ENCODE measurements around the gene CD27. TPM values are rescaled to one million over a fixed set of nuclear protein-coding genes. Genes with fewer than 3 reads are reported as not detected.
A peak's percentile ranks its signal among the peaks of the same experiment; 100 is the strongest.
"Not testable (repeated sequence)": the region's sequence is repeated elsewhere in the genome, so short reads cannot be mapped to it uniquely, and the experiment has no call there.

CD27 gene
- total RNA-seq, 1 donor from 2014 or later: 0.58 TPM

DNA sequence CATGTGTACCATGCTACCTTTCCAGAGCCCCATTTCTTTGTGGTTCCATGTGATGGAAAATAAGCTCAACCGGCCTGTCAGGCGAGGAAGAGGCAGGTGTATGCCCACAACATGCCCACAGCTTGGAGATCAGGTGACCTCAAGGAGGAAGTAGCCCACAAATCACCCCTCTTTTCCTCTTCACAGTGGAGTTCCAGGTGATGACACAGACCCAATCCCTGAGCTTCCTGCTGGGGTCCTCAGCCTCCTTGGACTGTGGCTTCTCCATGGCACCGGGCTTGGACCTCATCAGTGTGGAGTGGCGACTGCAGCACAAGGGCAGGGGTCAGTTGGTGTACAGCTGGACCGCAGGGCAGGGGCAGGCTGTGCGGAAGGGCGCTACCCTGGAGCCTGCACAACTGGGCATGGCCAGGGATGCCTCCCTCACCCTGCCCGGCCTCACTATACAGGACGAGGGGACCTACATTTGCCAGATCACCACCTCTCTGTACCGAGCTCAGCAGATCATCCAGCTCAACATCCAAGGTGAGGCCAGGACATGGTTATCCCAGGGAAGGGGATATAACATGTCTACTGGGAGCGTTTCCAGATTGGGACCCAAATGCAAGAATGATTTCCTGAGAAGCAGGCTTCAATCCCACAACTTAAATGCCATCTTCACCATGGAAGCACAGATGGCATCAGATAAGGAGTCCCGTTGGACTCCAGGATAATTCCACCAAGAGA, 12.6 kb downstream of the CD27 start:
- intact Hi-C loops (cut with DNase I): no loop called here
- ATAC-seq (no peak), DNase-seq (ENCODE audit: low spot score) (no peak)

DNA sequence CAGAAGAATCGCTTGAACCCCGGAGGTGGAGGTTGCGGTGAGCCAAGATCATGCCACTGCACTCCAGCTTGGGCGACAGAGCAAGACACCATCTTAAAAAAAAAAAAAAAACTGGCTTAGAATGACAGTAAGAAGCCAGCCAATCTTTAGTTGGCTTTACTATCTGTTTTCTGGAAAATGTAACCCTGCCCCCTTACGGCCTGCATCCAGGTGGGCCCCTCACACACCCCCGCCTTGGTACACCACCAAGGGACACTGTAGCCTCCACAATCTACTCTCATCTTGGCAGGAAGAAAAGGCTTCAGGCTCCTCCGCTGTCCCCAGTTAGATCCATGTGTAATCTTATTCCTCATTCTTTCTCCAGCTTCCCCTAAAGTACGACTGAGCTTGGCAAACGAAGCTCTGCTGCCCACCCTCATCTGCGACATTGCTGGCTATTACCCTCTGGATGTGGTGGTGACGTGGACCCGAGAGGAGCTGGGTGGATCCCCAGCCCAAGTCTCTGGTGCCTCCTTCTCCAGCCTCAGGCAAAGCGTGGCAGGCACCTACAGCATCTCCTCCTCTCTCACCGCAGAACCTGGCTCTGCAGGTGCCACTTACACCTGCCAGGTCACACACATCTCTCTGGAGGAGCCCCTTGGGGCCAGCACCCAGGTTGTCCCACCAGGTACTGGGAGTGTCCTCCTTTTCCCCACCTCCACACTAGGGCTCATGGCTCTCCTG, 13.7 kb downstream of the CD27 start:
- DNase-seq (ENCODE audit: low spot score) (no peak), ATAC-seq (no peak)
- intact Hi-C loops (cut with DNase I): no loop called here

DNA sequence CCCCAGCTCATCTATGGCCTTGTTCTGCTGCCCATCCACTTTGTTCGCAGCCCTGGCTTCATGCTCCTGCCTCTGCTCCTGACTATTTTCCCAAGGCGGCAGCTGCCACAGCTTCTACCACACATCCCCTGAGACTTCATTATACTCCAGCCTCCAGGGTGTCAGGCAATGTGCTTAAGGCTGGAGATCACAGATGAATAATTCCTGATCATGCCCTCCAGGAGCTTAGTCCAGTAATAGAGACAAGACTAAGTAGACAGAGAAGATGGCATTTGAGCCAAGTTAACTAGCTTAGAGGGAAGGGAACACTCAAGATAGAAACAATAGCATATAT, 14.2 kb downstream of the CD27 start:
- intact Hi-C loops (cut with DNase I): no loop called here
- no peak for DNase-seq (ENCODE audit: low spot score)
- no peak for ATAC-seq

DNA sequence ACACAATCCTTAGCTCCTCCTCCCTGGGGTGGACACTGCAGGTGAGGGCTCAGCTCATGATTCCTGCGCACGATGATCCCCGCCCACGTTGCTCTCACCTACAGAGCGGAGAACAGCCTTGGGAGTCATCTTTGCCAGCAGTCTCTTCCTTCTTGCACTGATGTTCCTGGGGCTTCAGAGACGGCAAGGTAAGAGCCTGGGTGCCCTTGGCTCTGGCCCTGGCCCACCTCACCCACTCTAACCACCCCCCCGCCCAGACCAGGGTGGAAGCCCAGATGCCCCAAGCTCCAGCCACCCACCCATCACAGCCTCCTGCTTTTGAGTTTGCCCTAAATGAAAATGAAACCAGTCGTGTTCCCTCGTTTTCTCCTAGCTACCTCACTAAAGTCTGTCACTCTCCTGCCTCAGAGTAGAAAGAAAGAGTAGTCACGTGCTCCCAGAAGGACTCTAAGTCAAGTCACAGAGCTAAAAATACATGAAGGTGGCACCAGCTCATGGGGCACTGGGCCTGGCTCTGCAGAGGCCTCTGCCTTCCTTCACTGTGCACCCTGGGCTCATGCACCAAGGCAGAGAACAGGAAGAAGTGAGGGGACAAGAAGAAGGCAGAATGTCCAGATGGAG, 16.1 kb downstream of the CD27 start:
- intact Hi-C loops (cut with DNase I): loop anchor here (5.0 to 10.0 kb wide), 2 partner anchors 39 to 126 kb away; no protein-coding TSS in a partner anchor
- no peak for ATAC-seq
- DNase-seq (ENCODE audit: low spot score): no peak

DNA sequence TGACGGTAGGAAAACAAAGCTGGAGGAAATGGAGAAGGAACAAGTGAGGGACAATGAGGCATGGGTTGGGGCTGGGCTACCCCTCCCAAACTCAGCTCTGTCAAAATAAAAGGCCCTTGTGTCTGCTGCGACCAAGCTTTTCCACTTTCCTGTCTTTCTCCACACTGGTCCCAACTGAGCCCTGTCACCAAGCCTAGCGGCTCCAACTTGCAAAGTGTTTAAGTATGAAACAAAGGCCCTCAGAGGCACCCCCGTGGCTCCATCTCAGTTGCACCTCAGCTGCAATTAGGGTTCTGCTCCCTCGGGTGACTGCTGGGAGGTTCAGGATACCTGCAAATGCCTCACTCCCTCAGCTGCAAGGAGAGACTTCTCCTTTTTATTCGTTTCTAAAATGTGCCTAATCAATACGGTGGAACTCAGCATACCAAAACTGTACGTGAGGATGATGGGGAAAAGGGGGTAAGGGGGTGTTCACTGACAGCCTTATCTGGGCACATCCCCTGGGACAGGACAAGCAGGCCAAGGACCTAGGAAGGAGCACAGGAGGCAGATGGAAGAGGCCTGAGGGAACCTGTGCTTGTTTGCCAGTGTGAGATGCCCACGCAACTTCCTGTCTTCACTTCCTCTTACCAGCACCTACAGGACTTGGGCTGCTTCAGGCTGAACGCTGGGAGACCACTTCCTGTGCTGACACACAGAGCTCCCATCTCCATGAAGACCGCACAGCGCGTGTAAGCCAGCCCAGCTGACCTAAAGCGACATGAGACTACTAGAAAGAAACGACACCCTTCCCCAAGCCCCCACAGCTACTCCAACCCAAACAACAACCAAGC, 16.9 kb downstream of the CD27 start:
- intact Hi-C loops (cut with DNase I): loop anchor here (5.0 to 10.0 kb wide), 2 partner anchors 39 to 127 kb away; no protein-coding TSS in a partner anchor
- DNase-seq (ENCODE audit: low spot score): no peak

DNA sequence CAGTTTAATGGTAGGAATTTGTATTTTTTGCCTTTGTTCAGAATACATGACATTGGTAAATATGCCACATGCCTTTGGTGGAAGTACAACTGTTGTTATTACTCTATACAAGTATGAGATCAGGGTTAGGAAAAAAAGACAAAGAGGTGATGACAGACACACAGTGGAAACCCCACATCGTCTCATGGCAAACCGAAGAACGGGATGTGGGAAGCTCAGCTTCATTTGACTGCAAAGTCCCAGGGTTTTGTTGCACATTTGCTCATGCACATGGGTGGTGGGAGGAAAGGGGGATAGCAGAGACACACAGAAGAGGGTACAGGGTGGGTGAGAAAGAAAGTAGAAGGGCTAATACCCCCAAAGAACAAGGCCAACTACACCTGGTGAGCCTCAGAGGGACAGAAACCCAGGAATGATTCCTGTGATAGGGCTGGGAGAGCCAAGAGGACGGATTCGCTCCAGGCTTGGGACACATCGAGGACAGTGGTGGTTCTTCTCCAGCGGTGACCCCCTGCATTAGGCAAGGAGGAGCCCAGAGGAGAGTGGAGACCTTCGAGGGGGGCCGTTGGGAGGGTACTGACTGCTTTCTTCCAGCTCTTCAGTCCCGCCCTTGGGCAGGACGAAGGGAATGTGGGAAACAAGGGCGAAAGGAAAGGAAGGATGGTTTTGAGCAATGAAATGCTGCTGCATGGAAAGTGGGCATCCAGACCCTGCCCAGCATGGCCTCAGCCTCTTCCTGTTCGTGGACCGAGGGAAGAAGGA, 17.7 kb downstream of the CD27 start:
- no peak for ATAC-seq
- no peak for DNase-seq (ENCODE audit: low spot score)
- intact Hi-C loops (cut with DNase I): loop anchor here (5.0 to 10.0 kb wide), 2 partner anchors 40 to 128 kb away; no protein-coding TSS in a partner anchor

More for the DNA sequence above, 16.9 kb downstream of the CD27 start:
- ATAC-seq: peak; percentile 60

DNA sequence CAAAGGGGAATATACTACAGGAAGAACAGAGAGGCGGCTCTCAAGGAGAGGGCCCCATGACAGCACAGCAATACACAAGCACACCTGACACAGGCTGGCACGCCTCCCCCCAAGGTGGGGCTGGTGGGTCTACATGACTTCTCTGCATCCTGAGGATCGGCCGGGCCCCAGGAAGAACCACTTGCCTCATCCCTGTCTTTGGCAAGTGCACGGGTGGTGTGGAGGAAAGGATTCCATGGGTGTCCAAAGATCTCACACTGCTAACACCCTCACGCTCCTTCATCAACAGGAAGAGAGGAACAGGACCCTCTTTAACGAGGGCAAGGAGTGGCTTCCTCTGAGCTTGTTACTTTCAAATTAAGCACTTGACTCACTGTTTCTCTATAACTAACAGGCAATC, 18.5 kb downstream of the CD27 start:
- intact Hi-C loops (cut with DNase I): loop anchor here (5.0 to 10.0 kb wide), 2 partner anchors 41 to 128 kb away; no protein-coding TSS in a partner anchor
- ATAC-seq (no peak), DNase-seq (ENCODE audit: low spot score) (no peak)

DNA sequence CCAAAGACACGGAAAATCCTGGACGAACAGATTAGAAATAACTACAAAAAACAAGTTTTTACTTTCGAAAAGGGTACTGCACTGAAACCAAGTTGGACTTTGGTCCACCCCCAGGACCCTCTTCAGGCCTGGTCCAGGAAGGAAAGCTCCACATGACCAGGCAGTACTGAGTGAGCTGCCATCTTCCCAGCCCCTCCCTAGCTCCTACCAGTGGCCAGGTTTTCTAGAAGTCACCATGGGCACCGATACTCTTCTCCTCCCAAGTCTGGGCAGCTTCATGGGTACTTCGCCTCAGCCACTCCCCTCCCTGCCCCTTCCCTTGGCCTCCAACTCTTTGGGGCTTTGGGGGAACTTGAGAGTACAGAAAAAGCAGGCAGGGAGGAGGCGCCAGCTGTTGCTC, 19.1 kb downstream of the CD27 start:
- ATAC-seq: no peak
- no peak for DNase-seq (ENCODE audit: low spot score)
- intact Hi-C loops (cut with DNase I): loop anchor here (5.0 to 10.0 kb wide), 2 partner anchors 42 to 129 kb away; no protein-coding TSS in a partner anchor

DNA sequence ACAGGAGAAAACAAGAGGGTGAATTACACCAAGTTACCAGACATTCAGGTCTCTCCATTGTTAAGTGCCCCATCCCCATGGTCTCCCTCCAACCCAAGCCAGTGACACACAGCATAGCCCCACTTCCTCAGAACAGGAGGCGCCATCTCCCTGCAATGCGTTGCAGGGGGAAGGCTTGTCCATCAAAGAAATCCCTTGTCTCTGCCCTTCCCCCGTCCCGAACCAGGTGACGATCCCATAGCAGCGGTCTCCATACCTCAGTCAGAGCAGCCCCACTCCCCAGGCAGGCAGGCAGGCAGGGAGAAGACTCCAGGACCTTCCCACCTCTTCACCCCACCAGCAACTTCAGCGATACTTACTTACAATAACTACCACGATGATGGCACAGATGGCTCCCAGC, 19.8 kb downstream of the CD27 start:
- DNase-seq (ENCODE audit: low spot score) (no peak), ATAC-seq (no peak)
- intact Hi-C loops (cut with DNase I): loop anchor here (5.0 to 10.0 kb wide), 2 partner anchors 42 to 130 kb away; no protein-coding TSS in a partner anchor

DNA sequence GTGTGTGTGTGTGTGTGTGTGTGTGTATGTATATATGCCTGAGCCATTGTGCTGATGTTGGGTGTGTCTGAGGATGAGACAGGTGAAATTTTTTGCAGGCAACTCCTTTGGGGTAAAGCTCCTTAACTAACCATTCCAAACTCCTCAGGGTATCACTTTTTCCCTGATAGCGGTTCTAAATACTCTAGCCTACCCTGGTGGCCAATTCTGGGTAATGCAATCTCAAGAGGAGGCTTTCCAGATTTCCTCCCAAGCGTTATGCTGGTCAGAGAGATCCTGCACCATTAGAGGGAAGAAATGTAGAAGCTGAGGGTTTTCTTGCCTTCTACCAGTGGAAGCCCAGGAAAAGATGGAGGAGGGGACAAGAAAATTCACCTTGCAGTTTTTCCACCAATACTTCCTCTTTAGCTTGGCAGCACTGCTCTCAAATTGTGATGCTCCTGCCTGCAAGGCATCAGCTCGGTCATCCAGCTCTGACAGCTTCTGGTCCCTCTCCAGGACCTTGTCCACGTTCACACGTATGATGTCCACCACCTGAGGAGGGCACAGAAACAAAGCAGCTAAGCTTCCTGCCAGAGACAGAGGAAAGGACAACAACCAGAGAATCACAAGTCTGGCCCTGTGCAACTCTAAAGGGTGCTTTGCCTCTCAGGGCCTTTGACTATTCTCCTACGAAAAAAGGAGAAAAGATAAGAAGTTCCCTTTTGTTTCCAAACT, 20.9 kb downstream of the CD27 start:
- intact Hi-C loops (cut with DNase I): loop anchor here (10.0 kb wide), 1 partner anchor 131 kb away; no protein-coding TSS in a partner anchor
- DNase-seq (ENCODE audit: low spot score): no peak
- ATAC-seq: peak; percentile 64

DNA sequence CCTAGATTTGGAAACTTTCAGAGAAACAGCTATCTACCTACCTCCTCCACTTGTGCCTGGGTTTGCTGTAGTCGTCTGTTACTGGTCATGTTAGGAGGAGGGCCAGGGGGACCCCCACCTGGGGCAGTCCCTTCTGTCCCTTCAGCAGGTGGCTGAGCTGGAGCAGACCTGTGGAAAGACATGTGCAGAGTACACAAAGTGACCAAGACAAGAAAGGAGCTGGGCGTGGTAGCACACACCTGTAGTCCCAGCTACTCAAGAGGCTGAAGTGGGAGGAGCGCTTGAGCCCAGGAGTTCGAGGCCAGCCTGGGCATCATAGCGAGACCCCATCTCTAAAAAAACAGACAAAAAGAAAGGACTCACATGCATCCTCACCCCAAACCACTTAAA, 21.4 kb downstream of the CD27 start:
- DNase-seq (ENCODE audit: low spot score) (no peak), ATAC-seq (no peak)
- intact Hi-C loops (cut with DNase I): loop anchor here (10.0 kb wide), 1 partner anchor 131 kb away; no protein-coding TSS in a partner anchor

DNA sequence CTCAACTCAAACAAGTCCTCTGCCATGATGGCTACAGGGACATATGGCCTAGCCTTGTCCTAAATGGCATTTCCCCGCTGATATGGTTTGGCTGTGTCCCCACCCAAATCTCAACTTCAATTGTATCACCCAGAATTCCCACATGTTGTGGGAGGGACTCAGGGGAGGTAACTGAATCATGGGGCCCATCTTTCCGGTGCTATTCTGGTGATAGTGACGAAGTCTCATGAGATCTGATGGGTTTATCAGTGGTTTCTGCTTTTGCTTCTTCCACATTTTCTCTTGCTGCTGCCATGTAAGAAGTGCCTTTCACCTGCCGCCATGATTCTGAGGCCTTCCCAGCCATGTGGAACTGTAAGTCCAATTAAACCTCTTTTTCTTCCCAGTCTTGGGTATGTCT, 22.0 kb downstream of the CD27 start:
- not testable (repeated sequence) for DNase-seq (ENCODE audit: low spot score); ATAC-seq
- intact Hi-C loops (cut with DNase I): loop anchor here (10.0 kb wide), 1 partner anchor 132 kb away; no protein-coding TSS in a partner anchor

DNA sequence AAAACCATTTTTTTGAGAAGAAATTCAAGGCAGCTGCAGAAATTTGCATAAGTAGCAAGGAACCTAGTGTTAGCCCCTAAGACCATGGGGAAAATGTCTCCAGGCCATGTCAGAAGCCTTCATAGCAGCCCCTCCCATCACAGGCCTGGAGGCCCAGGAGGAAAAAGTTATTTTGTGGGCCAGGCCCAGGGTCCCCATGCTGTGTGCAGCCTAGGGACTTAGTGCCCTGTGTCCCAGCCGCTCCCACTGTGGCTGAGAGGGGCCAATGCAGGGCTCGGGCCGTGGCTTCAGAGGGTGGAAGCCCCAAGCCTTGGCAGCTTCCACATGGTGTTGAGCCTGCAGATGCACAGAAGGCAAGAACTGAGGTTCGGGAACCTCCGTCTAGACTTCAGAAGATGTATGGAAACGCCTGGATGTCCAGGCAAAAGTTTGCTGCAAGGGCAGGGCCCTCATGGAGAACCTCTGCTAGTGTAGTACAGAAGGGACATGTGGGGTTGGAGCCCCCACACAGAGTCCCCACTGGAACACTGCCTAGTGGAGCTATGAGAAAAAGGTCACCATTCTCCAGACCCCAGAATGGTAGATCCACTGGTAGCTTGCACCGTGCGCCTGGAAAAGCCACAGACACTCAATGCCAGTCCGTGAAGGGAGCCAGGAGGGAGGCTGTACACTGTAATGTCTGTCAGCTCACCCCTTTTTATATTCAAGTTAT, 23.0 kb downstream of the CD27 start:
- intact Hi-C loops (cut with DNase I): loop anchor here (10.0 kb wide), 1 partner anchor 133 kb away; no protein-coding TSS in a partner anchor
- not testable (repeated sequence) for DNase-seq (ENCODE audit: low spot score); ATAC-seq

DNA sequence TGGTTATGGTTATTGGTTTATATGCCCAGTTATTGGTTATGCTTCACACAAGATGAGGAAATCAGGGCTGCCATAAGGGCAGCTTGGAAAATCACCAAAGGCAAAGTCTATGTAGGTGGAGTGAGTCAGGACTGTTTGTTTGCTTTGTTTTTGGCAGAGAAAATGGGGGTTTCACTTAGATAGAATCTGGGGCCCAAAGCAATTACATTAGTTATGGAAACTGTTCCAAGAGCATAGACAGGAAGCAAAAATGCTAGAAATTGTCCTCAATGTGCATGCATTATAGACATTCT, 23.5 kb downstream of the CD27 start:
- no peak for DNase-seq (ENCODE audit: low spot score)
- ATAC-seq: no peak
- intact Hi-C loops (cut with DNase I): loop anchor here (10.0 kb wide), 1 partner anchor 133 kb away; no protein-coding TSS in a partner anchor

DNA sequence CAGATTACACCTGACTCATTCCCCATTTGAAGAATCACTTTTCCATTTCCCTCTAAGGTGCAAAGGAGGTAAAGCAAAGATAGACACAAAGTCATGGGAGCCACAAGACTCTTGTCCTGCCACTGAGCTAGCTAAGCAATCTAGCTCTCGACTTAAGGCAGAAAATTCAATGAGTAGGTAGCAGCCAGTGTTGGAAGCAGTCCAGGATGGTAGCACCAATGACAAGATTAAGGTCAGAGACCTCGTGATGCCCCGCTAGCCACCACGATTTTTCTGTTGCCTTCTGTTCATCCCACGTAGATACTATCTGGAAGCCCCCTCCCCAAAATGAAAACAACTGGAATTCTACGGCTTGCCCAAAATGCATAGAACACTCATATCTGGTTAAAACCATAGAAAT, 24.3 kb downstream of the CD27 start:
- ATAC-seq (no peak), DNase-seq (ENCODE audit: low spot score) (no peak)
- intact Hi-C loops (cut with DNase I): loop anchor here (10.0 kb wide), 1 partner anchor 134 kb away; no protein-coding TSS in a partner anchor

DNA sequence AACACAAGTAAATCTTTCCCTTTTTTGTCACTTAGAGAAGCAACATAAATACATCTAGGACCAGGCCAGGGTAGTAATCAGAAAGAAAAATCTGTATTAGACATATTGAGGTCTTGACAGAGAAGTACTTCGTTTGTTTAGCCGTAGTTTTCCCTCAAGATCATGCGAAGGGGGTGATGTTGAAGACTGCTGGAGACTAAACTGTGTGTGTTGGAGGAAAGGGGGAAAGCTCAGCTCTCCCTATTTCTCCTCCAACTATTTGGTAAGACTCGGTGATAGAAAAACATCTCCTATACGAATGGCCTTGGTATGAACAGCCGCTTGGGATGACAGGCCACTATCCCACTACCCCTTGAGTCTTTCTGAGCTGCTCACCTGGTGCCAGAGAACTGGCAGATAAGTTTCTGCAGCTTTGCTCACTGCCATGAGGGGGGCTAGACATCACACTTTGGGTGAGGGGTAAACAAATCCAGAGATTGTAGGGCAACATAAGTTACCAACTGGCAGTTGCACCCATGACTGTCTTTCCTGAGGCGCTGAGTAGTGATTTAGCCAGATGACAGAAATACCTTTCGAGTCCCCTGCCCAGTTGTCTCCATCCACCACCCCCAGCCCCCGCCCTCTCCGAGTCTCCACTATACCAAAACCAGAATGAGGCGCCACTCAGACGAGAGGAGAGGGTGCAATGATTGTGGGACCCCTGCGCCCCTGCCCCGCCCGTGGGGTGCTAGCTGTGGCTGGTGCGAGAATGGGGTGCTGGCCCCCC, 25.0 kb downstream of the CD27 start:
- intact Hi-C loops (cut with DNase I): loop anchor here (10.0 kb wide), 1 partner anchor 135 kb away; no protein-coding TSS in a partner anchor
- no peak for ATAC-seq

More for the DNA sequence above, 25.0 kb downstream of the CD27 start:
- DNase-seq (ENCODE audit: low spot score): no peak
